Nucleus accumbens (tissue), 56 donors: ENCODE results near the gene GIMD1.
"Not testable (repeated sequence)": the region's sequence is repeated elsewhere in the genome, so short reads cannot be mapped to it uniquely, and the experiment has no call there.

Source experiments
- DNase-seq, 56 donors: peaks; one replicate each; lab custom pipeline; 2025; lab: John Stamatoyannopoulos, UW

GIMD1 gene

DNA sequence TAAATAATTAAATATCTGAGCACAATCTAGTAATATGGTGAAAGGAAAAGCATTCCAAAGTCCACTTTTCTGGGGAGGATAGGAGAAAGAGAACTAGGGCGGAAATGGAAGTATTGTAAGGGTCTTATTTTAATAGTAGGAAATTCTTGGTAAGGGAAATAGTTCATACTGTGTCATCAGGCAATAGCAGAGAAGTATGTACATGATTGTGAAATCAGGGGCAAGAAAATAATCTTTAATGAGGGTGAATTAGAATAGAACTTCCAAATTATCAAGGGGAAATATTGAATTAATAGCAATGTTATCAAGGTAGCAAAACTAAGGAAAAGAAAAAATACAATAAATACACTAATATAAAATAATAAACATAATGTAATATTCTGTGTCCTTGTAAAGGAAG, 14.8 kb downstream of the GIMD1 start:
- no peak for DNase-seq

- DNase-seq, result no peak
Observed at GRCh38 chr4:106351016-106351415, 17.6 kb downstream of the GIMD1 start.

GRCh38 chr4:106347167-106347566, 21.4 kb downstream of the GIMD1 start:
- no peak for DNase-seq

DNA sequence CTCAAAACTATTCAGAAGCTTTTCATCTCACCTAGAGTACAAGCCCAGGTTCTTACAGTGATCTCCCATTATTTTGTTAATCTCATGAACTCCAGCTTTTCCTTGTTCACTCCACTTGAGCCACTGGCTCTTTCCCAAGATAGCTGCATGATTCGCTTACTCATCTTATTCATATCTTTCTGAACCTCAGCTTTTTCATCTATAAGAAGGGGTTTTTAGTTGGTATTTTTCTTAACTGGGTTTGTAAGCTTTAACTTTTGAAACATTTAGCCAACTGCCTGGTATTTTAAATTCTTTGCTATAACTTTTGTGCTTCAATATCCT, 24.0 kb downstream of the GIMD1 start:
- no peak for DNase-seq

DNA sequence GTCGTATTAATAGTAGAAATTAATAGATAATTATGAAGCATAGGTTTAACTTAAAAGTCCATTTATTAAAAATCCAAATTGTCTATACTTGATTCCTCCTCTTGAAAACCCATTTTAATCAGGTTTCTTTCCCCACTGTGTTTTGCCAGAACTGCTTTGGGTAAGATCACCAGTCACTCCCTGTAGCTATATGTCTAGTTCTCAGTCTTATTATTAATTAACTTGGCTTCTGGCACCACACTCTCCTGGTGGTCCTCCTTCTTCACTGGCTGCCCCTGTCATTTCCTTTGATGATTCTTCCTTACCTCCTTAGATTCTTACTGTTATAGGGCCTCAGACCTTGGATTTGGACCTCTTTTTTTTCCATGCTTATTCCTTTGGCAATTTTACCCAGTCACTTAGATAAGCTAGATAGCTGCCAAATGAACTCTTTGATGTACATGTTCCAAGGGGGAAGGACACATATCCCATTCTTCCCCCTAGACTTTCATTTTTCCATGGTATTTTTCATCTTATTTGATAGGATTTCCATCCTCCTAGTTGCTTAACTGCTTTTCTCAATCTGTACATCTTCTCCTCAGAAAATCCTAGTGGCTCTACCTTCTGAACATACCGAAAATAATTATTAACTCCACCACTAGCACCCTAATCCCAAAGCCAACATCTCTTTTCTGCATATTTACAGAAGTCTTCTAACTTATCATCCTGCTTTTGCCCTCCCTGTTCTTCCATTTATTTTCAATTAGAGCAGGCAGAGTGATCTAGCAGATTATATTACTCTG, 24.5 kb downstream of the GIMD1 start:
- no peak for DNase-seq

DNA sequence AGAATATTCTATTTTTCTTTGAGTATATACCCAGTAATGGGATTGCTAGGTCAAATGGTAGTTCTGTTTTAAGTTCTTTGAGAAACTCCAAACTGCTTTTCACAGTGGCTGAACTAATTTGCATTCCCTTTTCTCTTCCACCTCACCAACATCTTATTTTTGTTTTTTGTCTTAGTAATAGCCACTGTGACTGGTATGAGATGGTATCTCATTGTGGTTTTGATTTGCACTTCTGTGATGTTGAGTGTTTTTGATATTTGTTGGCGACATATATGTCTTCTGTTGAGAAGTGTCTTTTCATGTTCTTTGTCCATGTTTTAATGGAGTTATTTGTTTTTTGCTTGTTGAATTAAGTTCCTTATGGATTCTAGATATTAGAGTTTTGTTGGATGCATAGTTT, 27.8 kb downstream of the GIMD1 start:
- no peak for DNase-seq

DNA sequence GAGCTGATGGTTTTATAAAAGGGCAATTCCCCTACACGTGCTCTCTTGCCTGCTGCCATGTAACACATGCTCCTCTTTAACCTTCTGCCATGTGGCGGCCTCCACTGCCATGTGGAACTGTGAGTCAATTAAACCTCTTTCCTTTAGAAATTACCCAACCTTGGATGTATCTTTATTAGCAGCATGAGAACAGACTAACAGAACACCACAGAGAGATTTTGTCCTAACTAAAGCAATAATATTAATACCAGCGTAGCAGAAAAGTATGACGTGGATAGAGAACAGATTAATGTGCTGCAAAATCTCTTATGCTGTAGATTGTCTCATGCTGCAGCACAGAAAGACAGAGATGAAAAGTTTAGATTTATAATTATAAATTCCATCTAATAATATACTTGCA, 29.1 kb downstream of the GIMD1 start:
- DNase-seq, result no peak

- DNase-seq, result no peak
Observed at GRCh38 chr4:106338671-106339070, 29.9 kb downstream of the GIMD1 start.

- DNase-seq, result no peak
Observed at GRCh38 chr4:106337916-106338315, 30.7 kb downstream of the GIMD1 start.

DNA sequence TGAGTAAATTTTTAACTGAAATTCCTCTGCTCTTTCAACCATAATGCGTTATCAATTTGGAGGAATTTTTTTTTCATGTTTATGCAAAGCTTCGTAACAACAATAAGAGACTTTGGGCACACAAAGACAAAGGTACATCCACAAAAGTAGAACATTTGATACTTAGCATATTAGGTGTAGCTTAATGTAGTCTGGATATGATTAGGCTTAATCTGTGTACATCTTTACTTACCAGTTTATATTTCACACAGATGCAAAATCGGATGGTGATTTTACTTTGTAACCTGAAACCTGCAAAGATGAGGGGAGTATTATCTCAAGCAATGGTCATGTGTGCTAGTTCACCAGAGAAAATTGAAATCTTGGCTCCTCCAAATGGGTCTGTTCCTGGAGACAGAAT, 32.0 kb downstream of the GIMD1 start:
- DNase-seq, result no peak

DNA sequence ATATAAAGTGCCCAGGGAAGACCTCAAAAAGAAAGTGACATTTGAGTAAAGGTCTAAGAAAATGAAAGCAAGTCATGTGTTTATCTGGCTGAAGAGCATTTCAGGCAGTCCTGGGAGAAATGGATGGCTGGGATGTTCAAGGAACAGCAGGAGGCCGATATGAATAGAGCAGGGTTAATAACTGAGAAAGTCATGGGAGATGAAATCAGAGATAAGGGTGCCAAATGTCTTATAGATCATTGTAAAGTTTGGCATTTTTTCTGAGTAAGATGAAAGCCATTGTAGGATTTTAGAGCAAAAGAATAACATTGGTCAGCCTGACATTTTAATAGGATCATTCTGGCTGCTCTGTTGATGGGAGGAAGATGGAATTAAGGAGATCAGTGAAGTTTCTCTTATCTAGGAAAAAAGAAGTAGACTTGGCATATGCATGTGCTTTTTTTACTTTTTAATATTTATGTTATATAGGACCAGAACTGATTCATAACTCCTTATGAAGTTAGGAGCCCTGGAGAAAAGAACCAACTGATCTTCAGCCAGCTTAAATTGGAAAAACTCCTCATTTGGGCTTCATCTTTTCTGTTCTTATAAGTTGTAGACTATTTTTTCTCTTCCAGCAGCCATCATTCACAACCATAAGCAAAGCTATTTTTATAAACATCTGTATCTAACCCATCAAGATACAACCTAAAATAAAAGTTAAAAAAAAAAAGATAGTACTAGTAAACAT, 33.7 kb downstream of the GIMD1 start:
- no peak for DNase-seq

- DNase-seq, result no peak
Observed at GRCh38 chr4:106333186-106333585, 35.4 kb downstream of the GIMD1 start.

DNA sequence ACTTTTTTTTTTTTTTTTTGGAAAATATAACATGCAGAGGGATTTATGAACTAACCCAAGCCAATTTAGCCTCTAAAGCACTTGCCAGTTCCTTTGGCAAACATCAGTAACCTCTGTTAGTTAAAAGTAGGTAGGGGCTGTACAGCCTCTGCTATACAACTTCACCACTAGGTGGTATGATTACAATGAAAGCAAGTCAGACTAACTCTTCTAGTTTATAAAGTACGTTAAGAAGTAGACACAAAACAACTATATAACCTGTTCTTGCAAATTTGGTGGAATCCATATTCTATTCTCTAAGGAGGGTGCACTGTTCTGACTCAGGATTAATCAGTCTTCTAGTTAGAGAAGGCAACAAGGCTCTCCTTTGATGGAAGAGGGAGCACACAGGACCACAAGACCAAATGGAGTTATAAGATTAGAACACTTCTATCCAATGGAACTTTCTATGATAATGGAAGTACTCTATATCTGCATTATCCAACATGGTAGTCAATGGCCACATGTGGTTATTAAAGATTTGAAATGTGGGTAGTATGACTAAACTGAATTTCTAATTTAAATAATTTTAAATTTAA, 39.4 kb downstream of the GIMD1 start:
- DNase-seq, result no peak

DNA sequence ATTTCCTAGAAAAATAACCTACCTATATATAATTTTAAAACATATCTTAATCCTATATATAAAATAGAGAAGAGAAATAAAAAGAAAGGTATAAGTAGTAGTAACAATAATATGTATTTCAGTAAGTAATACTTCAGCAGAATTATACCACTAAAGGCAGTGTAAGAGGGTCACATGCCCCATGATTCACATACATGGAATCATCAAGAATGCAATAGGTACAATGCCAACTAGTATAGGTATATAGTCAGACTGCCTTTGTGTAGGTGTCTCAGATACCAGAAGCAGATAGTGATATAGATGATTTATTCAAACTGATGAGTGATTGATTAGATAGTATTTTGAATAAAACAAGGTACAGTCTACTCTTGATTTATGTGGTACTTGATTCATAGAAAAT, 42.8 kb downstream of the GIMD1 start:
- DNase-seq, result no peak

- DNase-seq, result no peak
Observed at GRCh38 chr4:106323119-106323518, 45.5 kb downstream of the GIMD1 start.

DNA sequence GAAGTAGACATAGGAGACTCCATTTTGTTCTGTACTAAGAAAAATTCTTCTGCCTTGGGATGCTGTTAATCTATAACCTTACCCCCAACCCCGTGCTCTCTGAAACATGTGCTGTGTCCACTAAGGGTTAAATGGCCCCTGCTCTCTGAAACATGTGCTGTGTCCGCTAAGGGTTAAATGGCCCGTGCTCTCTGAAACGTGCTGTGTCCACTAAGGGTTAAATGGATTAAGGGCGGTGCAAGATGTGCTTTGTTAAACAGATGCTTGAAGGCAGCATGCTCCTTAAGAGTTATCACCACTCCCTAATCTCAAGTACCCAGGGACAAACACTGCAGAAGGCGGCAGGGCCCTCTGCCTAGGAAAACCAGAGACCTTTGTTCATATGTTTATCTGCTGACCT, 46.8 kb downstream of the GIMD1 start:
- not testable (repeated sequence) for DNase-seq

DNA sequence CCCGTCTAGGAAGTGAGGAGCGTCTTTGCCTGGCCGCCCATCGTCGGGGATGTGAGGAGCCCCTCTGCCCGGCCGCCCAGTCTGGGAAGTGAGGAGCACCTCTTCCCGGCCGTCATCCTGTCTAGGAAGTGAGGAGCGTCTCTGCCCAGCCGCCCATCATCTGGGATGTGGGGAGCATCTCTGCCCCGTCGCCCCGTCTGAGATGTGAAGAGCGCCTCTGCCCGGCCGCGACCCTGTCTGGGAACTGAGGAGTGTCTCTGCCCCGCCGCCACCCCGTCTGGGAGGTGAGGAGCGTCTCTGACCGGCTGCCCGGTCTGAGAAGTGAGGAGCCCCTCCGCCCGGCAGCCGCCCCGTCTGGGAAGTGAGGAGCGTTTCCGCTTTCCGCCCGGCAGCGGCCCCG, 47.4 kb downstream of the GIMD1 start:
- DNase-seq, result not testable (repeated sequence)

GRCh38 chr4:106320235-106320634, 48.3 kb downstream of the GIMD1 start:
- DNase-seq, result no peak

GRCh38 chr4:106318511-106318910, 50.1 kb downstream of the GIMD1 start:
- DNase-seq, result no peak

DNA sequence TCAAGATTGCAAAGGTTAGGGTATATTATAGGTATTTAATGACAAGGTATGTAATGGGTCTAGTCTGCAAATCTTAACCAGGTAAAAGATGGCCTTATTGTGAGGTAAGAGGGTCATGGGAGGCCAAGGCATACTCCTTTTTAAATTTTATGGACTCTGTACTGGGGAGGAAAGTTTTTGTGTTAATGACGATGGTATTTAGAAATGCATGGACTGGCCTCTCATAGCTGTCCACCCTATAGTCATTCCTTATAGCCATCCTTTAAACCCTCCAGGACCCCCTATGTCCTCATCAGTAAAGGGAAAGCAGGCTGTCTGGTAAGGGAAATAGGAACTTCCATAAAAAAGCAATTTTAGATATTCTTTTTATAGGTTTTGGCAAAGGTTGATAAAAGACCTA, 50.8 kb downstream of the GIMD1 start:
- DNase-seq, result no peak

- DNase-seq, result no peak
Observed at GRCh38 chr4:106316773-106317409, 51.7 kb downstream of the GIMD1 start.
